HL-60/S4 treated with retinoic acid at 250 ng/mL for 4 days and 3 days (cell line): ENCODE data around the gene NPFF.

Experiments used
- in situ Hi-C: fragments of 300-500 bp; cut with MboI; formaldehyde crosslinking; loops from 2 replicates; pipeline ENCODE4 v1.7.0; 2022; ENCODE audit warnings: low sequenced_read_pairs

Gene NPFF

DNA sequence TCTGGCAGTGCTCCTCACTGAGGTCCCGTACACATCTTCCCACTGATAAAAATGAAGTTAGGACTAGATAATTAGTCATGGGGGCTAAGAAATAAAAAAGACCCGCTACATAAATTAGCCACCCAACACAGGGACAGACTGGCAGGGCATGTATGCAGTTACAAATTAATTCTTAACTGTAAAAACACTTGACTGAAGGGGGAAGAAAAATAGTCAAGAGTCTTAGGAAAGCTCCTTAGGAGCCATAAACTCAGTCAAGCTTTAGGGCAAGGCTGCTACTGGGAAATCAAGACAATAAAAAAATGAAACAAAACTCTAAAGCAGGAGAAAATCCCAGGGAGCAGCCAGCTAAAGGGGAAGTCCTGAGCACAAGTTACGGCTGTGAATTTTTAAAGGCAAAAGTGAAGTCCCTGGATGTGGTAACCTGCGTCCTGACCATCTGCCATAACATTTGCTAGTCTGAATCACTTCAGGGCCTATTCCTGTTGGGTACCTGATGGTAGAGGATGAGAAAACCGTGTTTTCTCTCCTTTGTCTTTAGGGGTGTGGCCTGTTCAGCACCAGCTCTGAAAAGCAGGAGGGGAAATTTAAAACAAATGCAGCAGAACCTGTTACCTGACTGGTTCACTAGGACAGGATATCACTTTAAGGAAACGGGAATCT is 7.5 kb upstream of the NPFF start:
- in situ Hi-C loops = no loop called here

DNA sequence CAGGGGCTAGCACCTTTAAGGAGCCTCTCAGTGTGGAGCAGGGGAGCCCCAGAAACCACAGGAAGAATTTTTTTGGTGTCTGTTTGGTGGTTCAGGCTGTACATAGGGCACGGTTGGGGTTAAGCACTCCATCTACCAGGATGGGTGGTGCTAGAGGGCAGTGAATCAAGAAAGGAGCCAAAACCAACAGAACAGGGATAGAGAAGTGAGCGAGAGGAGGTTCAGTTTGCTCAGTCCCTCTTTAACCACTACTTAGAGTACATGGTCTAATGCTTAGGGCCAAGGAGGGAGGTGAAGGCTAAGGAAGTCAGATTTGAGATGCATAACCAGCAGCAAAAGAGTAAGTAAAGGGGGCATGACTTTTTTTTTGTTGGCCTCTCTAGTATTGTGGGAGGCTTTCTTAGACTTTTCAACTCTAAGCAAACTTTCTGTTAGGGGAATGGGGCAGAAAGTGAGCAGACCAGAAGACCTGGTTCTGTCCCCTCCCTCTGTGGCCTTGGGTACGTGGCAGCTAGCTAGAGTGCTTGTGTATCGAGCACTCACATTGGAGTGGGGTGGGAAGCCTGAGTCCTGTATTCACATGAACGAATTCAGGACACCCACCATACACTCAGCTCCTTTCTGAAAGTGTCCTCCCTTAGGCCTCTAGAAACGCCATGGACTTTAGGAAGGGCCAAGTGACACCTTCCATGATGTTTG is 6.6 kb upstream of the NPFF start:
- in situ Hi-C loops = no loop called here

DNA sequence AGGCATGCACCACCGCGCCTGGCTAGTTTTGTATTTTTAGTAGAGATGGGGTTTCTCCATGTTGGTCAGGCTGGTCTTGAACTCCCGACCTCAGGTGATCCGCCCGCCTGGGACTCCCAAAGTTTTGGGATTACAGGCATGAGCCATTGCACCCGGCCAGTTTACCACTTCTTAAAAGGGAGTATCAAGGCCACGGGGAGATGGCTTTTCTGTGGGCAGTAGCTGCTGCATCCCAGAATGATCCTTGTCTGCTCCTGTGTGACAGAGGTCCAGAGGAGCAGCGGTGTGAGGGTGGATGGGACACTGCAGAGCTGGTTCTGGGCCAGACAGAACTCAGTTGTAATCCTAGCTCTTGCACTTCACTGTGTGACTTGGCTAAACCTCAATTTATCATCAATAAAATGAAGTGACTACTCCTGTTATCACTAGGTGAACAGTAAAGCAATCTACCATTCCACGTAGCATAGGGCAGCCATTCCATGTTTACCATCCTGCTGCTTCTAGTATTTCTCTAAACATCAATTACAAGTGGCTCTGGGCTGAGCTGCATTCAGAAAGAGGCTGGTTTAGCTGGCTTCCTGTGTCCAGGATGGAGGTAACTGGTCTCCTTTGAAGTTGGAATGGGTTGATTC is 3.0 kb upstream of the NPFF start:
- in situ Hi-C loops = no loop called here

DNA sequence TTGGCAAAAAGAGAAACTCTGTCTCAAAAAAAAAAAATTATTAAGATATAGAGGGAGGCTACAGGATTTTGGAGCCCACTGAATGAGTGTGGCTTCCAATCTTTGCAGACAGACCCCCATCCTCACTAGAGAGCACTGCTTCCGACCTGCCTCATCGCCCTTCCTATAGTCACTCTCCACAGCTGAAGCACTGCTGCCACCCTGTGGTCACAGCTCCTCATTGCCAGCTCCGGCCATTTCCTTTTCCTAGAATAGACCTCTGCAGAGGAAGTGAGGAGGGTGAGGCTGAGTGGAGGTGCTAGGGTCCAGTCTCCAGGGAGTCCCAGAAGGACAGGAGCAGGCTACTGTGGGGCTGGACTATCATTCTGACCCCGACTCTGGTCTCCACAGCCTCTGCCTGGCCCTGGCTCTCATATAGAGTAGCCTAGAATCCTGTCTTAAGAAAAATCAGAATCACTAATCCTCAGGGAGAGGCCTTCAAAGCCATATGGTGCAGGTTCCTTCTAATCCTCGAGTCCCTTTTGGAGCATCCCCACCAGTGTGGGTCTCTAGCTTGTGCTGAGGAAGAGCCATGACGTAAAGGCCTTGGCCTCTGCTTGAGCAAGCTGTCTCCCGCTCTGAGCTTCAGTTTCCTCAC is 1.4 kb upstream of the NPFF start:
- in situ Hi-C loops = no loop called here

DNA sequence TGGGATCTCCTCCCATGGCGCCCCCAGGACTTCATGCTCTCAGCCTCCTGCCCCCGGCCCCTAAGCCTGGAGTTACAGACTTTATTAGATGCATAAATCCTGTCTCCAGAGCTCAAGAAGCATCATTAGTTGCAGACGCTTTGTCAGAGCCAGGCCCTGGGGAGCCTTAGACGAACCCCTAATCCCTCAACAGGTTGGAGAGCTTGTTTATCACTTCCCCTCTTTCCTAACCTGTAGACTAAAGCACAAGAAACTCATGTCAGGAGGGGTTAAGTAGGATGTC is 260 bp upstream of the NPFF start:
- in situ Hi-C loops = no loop called here

DNA sequence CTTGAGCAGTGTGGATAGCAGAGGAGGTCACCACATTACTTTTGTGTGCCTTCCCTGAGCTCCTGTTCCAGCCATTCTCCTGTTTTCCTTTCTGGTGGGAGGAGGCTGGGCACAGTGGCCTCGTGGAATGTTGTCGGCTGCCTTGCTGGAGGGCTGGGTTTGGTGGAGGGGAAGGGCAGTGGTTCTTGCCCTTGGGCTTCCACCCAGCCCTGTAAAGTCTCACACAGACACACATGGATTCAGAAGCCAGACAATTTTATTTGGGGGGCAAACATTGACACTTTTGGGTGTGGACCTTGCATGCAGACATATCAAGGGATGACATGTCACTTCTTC is 866 bp downstream of the NPFF start:
- in situ Hi-C loops = no loop called here

DNA sequence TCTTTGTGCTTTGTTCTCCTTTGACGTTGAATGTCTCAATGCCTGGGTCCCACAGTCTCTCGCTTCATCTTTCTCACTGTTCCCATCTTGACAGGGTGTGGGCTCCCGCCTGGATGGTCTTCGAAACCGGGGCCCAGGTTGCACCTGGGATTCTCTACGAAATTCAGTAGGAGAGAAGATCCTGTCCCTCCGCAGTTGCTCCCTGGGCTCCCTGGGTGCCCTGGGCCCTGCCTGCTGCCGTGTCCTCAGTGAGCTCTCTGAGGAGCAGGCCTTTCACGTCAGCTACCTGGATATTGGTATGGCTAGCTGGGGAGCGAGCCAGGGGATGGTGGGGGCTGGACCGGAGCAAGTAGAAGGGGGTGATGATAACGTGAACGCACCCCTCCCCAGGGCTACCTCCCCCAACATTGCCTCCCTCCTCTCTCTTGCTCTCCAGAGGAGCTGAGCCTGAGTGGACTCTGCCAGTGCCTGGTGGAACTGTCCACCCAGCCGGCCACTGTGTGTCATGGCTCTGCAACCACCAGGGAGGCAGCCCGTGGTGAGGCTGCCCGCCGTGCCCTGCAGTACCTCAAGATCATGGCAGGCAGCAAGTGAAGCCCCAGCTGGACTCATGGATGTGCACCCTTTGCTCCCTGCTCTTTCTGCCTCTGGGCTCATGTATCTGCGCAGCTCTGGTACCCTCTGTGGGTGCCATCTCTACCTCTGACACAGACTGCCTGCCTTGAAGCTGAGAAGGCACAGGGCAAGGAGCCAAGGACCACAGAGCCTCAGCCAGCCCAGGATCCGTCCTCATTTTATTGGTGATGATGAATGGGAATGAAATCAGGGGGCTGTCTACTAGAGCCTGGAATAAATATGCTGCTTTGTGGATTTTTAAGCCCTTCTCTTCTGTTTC is 1.5 kb downstream of the NPFF start:
- in situ Hi-C loops = no loop called here

DNA sequence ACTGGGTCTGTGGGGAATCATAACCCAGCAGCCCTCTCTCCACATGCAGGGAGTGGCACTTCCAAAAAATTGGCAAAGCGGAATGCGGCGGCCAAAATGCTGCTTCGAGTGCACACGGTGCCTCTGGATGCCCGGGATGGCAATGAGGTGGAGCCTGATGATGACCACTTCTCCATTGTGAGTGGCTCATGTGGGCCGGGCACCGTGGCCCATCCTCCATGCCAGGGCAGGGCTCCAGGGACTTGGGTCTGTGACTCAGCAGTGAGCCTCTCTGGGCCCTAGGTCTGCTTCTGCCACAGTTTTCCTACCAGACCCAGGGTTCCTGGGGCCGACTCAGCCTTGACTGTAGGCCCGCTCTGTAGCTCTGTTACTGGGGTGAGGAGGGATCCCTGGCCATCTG is 2.2 kb downstream of the NPFF start:
- in situ Hi-C loops = no loop called here

DNA sequence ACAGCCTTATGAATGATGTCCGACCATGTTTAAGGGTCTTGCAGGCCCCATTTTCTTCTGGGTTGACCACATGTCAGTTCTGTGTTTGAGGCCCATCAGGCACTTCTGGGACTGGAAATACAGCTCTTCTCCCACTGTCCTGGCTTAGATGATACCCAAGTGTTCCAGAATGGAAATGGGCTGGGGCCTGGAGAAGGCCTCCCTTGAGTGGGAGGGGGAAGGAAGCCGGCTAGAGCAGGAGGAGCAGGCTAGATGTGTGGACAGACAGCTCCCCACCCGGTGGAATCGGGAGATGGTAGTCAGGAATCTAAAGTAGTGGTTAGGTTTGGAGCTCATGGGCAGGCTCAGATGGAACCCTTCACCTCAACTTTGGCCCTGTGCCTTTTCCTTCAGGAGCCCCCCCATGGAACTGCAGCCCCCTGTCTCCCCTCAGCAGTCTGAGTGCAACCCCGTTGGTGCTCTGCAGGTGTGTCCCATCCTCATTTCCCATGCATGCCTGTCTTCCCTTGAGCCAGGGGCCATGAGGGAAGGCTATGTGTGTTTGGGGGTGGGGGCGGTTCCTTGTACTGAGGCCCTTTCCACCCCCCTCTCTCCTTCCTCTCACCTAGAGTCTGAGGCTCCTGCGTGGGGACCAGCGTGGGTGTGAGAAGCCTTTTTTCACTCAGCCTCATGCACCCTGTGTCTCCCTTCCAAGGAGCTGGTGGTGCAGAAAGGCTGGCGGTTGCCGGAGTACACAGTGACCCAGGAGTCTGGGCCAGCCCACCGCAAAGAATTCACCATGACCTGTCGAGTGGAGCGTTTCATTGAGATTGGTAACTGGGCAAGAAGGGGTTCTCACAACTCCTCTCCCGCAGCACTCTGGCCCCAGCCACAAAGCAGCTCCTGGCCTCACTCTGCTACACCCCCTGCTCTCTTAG is 3.0 kb downstream of the NPFF start:
- in situ Hi-C loops = no loop called here

DNA sequence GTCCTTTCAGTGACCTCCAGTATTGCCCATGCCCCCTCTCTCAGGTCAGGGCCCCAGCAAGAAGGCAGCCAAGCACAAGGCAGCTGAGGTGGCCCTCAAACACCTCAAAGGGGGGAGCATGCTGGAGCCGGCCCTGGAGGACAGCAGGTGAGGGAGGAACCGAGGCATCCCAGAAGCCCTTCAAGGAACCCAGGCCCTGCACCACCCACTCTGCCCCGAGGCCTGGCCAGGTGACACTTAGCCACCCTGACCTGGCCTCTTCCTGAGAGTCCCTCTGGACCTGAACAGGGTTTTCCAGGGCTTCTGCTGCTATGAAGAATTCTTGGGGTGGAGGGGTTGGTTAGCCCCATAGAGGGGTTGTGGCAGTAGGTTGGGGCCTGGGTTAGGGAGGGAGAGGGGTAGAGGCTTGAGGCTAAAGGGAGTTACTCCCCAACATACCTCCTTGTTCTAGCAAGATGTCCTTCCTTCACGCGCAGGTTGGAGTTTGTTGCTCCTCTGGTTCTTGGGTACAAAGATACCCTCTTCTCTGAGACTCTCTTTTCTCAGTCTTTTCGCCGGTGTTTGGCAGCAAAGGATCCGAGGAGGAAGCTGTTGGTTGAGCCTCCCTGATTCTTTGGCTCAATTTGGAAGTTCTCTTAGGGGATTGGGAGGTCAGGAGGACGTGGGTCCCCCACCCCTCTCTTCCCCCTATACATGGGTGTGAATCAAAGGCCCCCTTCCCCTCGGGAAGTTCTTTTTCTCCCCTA is 4.1 kb downstream of the NPFF start:
- in situ Hi-C loops = no loop called here

DNA sequence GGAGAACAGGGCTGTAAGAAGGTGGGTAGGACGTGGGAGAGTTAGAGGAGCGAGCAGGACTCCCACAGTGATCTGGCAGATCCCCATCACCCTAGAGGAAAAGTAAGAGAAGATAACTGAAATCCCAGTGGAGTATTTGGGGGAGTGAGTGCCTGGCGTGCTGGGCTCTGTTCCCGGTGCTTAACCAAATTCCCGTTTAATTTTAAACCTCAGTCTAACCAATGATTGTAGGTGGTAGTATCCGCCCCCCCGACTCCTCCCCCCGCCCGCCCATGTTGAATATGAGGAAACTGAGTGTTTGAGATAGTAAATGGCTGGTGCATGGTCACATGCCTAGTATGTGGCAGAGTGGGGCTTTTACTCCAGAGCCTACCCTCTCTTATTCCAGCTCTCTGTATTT is 5.0 kb downstream of the NPFF start:
- in situ Hi-C loops = no loop called here

DNA sequence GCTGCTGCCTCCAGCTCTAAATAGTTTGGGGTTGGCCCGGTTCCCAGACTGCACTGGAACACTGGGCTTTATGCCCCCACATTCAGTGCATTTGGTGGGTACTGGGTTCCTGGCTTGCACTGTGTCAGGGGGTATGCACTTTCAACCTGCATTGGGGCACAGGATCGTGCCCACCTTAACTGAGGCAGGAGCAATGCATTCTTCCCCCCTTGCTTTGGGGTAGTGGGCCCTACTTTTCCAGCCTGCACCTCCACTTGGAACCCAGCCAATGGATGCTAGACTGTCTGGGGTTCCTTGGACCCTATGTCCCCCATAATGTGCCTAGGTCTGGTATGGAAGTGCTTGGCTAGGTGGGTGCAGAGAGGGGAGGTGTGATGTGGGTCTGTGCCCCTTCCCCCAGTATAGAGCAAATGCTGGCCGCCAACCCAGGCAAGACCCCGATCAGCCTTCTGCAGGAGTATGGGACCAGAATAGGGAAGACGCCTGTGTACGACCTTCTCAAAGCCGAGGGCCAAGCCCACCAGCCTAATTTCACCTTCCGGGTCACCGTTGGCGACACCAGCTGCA is 5.6 kb downstream of the NPFF start:
- in situ Hi-C loops = no loop called here

DNA sequence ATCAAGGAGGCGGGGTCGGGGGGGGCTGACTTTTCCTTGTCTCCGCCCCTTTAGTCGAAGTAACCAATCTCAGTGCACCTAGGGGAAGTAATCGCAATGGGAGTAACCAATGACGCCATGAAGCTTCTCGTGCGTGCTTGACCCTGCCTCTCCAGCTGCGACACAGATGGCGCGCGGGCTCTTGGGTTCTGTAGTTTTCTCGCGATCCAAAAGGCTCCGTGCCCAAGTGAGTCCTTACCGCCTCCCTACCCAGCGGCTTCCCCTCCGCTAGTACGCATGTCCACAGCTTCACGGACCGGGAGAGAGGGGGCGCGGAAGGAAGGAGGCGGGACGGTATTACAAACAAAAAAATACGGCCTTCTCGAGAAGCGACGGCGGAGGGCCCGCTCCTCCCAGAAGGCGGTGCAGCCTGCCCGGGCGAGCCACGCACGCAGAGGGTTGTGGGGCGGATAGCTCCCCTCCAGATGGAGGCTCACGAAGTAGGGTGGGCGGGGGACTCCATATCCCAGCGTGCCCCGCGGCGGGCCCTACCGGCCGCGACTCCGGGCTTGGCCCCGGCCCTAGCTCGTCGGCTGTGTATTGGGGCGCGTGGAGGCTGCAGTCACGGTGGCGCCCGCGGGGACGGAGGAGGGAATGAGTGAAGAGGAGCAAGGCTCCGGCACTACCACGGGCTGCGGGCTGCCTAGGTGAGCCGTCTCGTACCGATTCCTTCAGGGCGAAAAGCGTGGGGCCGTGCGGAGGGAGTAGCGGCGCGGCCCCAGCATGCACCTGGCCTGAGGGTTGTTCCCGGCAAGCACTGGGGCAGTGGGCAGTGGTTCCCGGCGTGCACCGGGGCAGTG is 6.3 kb downstream of the NPFF start, which contains the start of gene TARBP2:
Gene TARBP2, plus strand, starts transcription at position 508 of the 839 bp plus-strand sequence. Its CDS starts 126 bp downstream, at position 634.
- in situ Hi-C loops = no loop called here

DNA sequence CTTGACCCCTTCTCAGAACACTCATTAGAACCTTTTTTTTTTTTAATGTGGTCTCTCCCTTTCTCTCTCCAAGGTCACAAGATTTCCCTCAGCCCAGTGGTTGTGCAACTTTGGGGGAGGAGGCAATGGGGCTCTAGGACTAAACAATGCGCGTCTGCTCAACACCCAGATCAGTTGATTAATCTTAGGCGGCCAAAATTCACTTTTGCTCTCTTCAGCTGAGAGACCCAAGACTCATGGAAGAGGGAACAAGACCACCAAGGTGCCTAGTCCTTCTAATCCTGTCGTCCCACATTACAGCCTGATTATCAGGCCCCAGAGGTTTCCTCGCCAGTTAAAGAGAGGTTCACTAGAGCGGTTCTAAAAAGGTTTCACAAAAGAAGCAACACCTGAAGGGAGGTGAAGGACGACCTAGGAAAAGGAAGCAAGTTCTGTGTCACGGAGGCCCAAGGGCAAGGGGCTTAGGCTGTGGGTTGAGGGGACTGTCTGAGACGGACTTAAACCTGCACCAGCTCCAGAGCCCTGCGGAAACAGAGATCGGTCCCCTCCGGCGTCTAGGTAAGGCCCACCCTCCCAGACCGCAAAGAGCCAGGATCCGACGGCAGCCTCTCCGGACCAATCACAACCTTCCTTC is 7.0 kb downstream of the NPFF start:
- in situ Hi-C loops = no loop called here

DNA sequence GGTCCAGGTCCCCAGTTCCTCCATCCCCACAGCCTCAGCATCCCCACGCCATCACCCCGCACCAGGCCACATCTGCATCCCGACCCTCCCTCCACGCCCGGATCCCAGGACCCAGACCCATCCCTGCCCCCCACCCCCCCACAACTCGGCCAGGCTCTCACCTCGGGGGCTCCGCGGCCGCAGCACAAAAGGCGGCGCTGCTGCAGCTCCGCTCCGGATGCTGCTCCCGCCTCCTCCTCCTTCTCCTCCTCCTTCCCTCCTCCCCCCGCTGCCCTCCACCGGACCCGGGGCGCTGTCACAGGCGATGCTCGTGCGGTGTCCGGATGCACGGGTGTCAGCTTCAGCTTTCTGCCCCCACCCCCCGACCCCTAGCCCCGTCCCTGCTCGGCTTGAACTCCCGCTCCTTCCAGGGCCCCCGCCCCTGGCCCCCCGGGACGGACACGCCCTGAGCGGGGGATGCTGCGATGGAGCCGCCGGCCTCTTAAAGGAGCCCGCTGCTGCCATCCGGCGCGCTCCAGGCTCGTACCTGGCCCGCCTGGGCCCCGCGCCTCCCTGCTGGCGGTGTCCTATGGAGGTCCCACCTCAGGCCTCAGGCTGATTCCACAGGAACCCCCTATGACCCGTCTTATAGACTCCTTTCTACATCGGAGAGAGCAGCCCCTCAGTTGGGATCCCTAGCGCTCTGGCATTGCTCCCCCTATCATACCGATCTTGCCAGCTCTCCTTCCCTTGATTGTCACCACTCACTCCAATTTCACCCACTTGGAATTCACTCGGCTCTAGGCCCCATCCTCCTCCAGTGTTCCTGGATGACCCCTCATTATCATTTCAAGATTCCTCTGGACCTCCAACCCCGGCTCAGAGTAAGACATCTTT is 7.8 kb downstream of the NPFF start, which contains the start of gene MAP3K12:
Gene MAP3K12, minus strand, starts transcription at position 193 of the 876 bp plus-strand sequence. CDS start 12,067 bp downstream, outside the sequence.
- in situ Hi-C loops = no loop called here

DNA sequence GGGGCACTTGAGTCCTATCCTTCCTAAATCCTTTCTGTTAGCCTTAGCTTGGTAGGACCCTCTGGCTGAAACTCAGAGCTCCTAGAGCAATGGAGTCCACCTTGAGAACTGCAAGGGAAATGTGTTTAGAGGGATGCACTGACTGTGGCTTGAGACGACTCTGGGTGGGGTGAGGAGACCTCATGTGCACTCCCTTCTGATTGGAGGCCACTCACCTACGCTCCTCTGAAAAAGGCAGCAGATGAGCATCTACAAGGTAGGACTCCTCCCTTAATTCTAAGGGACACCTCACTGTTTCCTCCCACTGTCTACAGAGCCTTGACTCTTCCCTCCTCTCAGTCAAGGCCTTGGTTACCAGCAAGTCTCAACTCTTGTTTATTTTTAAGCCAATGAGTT is 9.1 kb downstream of the NPFF start:
- in situ Hi-C loops = no loop called here

DNA sequence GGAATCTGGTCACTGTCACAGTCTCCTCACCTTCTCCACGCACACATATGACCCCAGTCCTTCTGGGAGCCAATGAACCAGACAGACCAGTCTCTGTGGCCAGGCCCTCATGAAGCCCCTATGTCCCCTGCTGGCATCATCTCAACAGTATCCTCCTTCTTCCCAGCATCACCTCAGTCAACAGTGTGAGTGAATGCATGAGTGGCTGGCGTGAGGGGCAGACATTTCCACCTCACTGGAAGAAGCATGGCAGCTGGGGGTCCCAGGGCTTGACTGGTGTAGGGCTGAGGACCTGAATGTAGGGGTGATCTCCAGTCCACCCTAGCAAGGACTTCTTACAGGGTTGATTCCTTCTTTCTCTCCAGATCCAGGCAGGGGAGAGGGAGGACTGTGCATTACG is 9.8 kb downstream of the NPFF start:
- in situ Hi-C loops = no loop called here
